ENCODE data around the gene TMEM108. TPM values are rescaled to one million over a fixed set of nuclear protein-coding genes. Genes with fewer than 3 reads are reported as not detected.

The TMEM108 gene
- polyA plus RNA-seq, 1 donor from 2014 or later = 2.1 TPM

DNA sequence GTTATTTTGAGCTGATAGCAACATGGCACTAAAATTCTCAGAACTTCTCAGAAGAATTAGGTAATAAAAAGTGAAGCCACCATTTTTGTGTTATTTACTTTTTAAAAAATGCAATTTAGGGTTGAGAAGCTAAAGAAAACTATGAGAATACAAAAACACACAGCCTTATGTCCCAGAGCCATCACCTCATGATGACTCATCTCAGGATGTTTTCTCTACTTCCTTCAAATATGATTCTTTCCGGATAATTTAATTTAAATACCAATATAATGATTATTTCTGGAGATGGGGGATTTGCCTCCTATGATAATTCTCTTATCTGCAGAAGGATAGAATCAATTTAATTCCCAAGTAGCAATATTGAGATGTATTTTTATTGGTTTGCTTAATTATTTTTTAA is 256.1 kb downstream of the TMEM108 start:
- H3F3A ChIP-seq (ENCODE audit: insufficient read depth, low read length, poor library complexity, severe bottlenecking) = no peaks in the 10 kb centered on the region
- H3K27me3 ChIP-seq (ENCODE audit: insufficient read depth, low read depth, low read length) = no peaks in the 10 kb centered on the region
- H2AFZ ChIP-seq (ENCODE audit: low read depth, low read length) = no peak overlapping the region
- no peak overlapping the region for H3K4me2 ChIP-seq (ENCODE audit: low read length)
- no peaks in the 10 kb centered on the region for H3K9me2 ChIP-seq (ENCODE audit: insufficient read depth, low read length)
- H4K20me1 ChIP-seq (ENCODE audit: insufficient read depth) = no peaks in the 10 kb centered on the region
- no peaks in the 10 kb centered on the region for H3K9me3 ChIP-seq (ENCODE audit: low read length)
- TF ChIP-seq, protein P1, sequence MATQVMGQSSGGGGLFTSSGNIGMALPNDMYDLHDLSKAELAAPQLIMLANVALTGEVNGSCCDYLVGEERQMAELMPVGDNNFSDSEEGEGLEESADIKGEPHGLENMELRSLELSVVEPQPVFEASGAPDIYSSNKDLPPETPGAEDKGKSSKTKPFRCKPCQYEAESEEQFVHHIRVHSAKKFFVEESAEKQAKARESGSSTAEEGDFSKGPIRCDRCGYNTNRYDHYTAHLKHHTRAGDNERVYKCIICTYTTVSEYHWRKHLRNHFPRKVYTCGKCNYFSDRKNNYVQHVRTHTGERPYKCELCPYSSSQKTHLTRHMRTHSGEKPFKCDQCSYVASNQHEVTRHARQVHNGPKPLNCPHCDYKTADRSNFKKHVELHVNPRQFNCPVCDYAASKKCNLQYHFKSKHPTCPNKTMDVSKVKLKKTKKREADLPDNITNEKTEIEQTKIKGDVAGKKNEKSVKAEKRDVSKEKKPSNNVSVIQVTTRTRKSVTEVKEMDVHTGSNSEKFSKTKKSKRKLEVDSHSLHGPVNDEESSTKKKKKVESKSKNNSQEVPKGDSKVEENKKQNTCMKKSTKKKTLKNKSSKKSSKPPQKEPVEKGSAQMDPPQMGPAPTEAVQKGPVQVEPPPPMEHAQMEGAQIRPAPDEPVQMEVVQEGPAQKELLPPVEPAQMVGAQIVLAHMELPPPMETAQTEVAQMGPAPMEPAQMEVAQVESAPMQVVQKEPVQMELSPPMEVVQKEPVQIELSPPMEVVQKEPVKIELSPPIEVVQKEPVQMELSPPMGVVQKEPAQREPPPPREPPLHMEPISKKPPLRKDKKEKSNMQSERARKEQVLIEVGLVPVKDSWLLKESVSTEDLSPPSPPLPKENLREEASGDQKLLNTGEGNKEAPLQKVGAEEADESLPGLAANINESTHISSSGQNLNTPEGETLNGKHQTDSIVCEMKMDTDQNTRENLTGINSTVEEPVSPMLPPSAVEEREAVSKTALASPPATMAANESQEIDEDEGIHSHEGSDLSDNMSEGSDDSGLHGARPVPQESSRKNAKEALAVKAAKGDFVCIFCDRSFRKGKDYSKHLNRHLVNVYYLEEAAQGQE (IDR thresholded peaks at IDR 0.05; ENCODE audit: borderline replicate concordance) = no peak
- TF ChIP-seq MXI1 (conservative IDR thresholded peaks at IDR 0.05; ENCODE audit: poor library complexity, severe bottlenecking) (no peak), EZH2 (IDR thresholded peaks at IDR 0.05; ENCODE audit: borderline replicate concordance, insufficient read depth, low read length, poor library complexity, severe bottlenecking) (no peak), EP300 (conservative IDR thresholded peaks at IDR 0.05; ENCODE audit: poor library complexity, severe bottlenecking) (no peak), TAF1 (IDR thresholded peaks at IDR 0.05; ENCODE audit: low read depth) (no peak), SMC3 (conservative IDR thresholded peaks at IDR 0.05; ENCODE audit: poor library complexity) (no peak), POLR2AphosphoS5 (IDR thresholded peaks at IDR 0.05) (no peak), RAD21 (conservative IDR thresholded peaks at IDR 0.05) (no peak)
- TF ChIP-seq, protein P2, sequence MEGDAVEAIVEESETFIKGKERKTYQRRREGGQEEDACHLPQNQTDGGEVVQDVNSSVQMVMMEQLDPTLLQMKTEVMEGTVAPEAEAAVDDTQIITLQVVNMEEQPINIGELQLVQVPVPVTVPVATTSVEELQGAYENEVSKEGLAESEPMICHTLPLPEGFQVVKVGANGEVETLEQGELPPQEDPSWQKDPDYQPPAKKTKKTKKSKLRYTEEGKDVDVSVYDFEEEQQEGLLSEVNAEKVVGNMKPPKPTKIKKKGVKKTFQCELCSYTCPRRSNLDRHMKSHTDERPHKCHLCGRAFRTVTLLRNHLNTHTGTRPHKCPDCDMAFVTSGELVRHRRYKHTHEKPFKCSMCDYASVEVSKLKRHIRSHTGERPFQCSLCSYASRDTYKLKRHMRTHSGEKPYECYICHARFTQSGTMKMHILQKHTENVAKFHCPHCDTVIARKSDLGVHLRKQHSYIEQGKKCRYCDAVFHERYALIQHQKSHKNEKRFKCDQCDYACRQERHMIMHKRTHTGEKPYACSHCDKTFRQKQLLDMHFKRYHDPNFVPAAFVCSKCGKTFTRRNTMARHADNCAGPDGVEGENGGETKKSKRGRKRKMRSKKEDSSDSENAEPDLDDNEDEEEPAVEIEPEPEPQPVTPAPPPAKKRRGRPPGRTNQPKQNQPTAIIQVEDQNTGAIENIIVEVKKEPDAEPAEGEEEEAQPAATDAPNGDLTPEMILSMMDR (IDR thresholded peaks at IDR 0.05; ENCODE audit: poor library complexity, severe bottlenecking) = no peak
- no peak overlapping the region for H3K27ac ChIP-seq (ENCODE audit: low read length)
- no peaks in the 10 kb centered on the region for H3K79me2 ChIP-seq (replicated peaks; ENCODE audit: insufficient read depth, low read length)
- H3K9ac ChIP-seq (ENCODE audit: low read length) = no peak overlapping the region
- H3K4me3 ChIP-seq (ENCODE audit: low read length) = no peak overlapping the region
- no peaks in the 10 kb centered on the region for H3K36me3 ChIP-seq (ENCODE audit: insufficient read depth, low read length)

DNA sequence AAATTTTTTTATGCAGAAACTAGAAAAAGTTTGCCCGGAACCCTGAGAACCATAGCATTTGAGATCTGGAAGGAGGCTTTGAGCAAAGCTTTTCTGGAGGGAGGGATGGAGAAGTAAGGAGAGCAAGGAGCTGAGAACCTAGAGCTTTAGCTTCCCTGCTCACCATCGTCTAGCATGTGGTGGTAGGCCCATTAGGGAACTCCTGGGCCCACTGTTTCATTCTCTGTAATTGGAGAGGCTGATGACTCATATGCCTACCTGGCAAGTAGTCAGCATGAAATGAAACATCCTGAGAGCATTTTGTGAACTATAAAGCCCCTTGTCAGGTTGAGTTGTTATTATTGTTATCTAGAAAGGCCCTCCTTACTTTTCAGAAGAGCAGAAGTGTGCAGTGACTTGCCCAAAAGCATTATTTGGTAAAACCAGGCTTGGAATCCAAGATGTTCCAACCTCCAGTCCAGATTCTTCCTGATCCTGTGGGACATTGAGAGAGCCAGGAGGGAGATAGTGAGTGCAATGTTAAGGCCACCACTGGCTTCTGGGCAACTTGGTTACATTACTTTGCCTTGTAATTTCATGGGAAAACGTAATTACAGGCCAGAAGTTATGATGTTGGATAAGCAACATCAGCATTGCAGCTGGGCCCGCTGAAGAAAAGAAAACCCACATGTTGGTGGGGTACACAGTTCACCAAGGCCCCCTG is 257.2 kb downstream of the TMEM108 start:
- Histone ChIP-seq H3K4me3 (ENCODE audit: low read length) (no peak overlapping the region), H2AFZ (ENCODE audit: low read depth, low read length) (no peak overlapping the region), H3K36me3 (ENCODE audit: insufficient read depth, low read length) (no peaks in the 10 kb centered on the region), H3K27ac (ENCODE audit: low read length) (no peak overlapping the region), H3F3A (ENCODE audit: insufficient read depth, low read length, poor library complexity, severe bottlenecking) (no peaks in the 10 kb centered on the region), H3K9me2 (ENCODE audit: insufficient read depth, low read length) (no peaks in the 10 kb centered on the region), H3K4me2 (ENCODE audit: low read length) (no peak overlapping the region), H4K20me1 (ENCODE audit: insufficient read depth) (no peaks in the 10 kb centered on the region), H3K9ac (ENCODE audit: low read length) (no peak overlapping the region), H3K79me2 (replicated peaks; ENCODE audit: insufficient read depth, low read length) (no peaks in the 10 kb centered on the region), H3K27me3 (ENCODE audit: insufficient read depth, low read depth, low read length) (no peaks in the 10 kb centered on the region), H3K9me3 (ENCODE audit: low read length) (no peaks in the 10 kb centered on the region)
- TF ChIP-seq, protein P2 (IDR thresholded peaks at IDR 0.05; ENCODE audit: poor library complexity, severe bottlenecking) = no peak
- TF ChIP-seq, protein P1 (IDR thresholded peaks at IDR 0.05; ENCODE audit: borderline replicate concordance) = no peak

All from neural cell (in vitro differentiated cells).